HL-60 (cell line): ENCODE measurements around the gene BTBD9.

ENCODE experiments used
- DNase-seq, 2 experiments: peaks; one replicate each; pipeline ENCODE4 v3.0.0-alpha.2; 2010 to 2020; ENCODE audit warnings: low read depth in 1 of 2, low spot score in 1 of 2
- H3K27ac ChIP-seq: fragments of 250-450 bp; sonication (Bioruptor Pico); replicated peaks from 2 replicates; pipeline ENCODE4 v1.5.1; 2020; ENCODE audit warnings: mild to moderate bottlenecking, moderate library complexity
- H3K27me3 ChIP-seq: fragments of 250-450 bp; sonication (Bioruptor Pico); 2 replicates; pipeline ENCODE4 v1.5.1; 2021; ENCODE audit warnings: mild to moderate bottlenecking, moderate library complexity; ENCODE audit not compliant: insufficient read depth, poor library complexity, severe bottlenecking
- H3K4me3 ChIP-seq: replicated peaks from 2 replicates; pipeline ENCODE4 v1.5.1; 2011; ENCODE audit warnings: mild to moderate bottlenecking, control low read depth, low read length; ENCODE audit not compliant: insufficient read depth
- GABPA ChIP-seq: IDR thresholded peaks from 2 replicates; pipeline ENCODE4 v1.6.1; 2012; ENCODE audit warnings: low read depth
- POLR2AphosphoS5 ChIP-seq: IDR thresholded peaks from 2 replicates; pipeline ENCODE4 v1.6.1; 2012; ENCODE audit warnings: low read depth
- SPI1 ChIP-seq: IDR thresholded peaks from 2 replicates; pipeline ENCODE4 v1.6.1; 2012; ENCODE audit warnings: low read depth, mild to moderate bottlenecking, borderline replicate concordance
- TF ChIP-seq, protein P1 (sequence below): IDR thresholded peaks from one replicate; pipeline ENCODE4 v1.5.1; 2011; ENCODE audit warnings: low read length, control low read depth, inconsistent platforms; ENCODE audit not compliant: insufficient read depth
- TF ChIP-seq, protein P2 (sequence below): IDR thresholded peaks from 2 replicates; pipeline ENCODE4 v1.6.1; 2012; ENCODE audit warnings: low read depth; ENCODE audit not compliant: insufficient replicate concordance

The BTBD9 gene

DNA sequence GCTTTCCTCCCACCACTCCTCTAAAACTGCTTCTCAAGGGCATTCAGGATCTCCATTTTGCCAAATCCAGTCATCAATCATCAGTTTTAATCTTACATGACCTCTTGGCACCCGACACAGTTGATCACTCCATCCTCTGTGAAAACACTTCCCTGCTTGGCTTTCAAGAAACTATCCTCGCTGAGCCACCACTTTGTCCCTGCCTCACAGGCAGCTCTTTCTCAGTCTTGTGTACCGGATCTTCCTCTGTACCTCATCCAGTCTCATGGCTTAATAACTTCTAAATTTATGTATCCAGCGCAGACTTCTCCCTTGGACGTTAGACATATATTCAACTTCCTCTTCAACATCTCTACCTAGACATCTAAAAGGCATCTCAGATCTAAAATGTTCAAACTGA is 89.9 kb downstream of the BTBD9 start:
- TF ChIP-seq, protein P1, sequence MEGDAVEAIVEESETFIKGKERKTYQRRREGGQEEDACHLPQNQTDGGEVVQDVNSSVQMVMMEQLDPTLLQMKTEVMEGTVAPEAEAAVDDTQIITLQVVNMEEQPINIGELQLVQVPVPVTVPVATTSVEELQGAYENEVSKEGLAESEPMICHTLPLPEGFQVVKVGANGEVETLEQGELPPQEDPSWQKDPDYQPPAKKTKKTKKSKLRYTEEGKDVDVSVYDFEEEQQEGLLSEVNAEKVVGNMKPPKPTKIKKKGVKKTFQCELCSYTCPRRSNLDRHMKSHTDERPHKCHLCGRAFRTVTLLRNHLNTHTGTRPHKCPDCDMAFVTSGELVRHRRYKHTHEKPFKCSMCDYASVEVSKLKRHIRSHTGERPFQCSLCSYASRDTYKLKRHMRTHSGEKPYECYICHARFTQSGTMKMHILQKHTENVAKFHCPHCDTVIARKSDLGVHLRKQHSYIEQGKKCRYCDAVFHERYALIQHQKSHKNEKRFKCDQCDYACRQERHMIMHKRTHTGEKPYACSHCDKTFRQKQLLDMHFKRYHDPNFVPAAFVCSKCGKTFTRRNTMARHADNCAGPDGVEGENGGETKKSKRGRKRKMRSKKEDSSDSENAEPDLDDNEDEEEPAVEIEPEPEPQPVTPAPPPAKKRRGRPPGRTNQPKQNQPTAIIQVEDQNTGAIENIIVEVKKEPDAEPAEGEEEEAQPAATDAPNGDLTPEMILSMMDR: no peak
- Histone ChIP-seq H3K27ac (no peak overlapping the region), H3K4me3 (no peak overlapping the region), H3K27me3 (no peaks in the 10 kb centered on the region)
- no peak for DNase-seq

DNA sequence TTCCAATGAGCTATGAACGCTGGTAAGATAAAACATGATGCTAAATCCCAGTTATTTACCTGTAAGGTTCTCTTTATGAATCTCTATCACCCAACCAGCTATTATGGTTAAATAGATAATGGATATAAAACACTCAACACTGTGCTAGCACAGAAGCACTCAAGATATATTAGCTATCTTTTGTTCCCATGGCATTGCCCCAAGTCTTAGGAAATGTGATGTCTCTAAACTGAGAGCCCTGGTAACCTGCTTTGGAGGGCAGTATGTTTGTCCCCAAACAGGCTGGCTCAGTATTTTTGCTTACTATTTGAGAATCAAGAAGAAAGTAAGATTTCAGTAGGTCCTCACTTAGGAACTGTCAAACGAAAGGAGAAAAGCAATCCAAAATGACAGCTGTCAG is 90.5 kb downstream of the BTBD9 start:
- no peak overlapping the region for H3K4me3 ChIP-seq
- no peak overlapping the region for H3K27ac ChIP-seq
- H3K27me3 ChIP-seq: no peaks in the 10 kb centered on the region
- DNase-seq: no peak
- TF ChIP-seq, protein P1: no peak
- TF ChIP-seq SPI1 (no peak), GABPA (no peak), POLR2AphosphoS5 (no peak)
- TF ChIP-seq, protein P2, sequence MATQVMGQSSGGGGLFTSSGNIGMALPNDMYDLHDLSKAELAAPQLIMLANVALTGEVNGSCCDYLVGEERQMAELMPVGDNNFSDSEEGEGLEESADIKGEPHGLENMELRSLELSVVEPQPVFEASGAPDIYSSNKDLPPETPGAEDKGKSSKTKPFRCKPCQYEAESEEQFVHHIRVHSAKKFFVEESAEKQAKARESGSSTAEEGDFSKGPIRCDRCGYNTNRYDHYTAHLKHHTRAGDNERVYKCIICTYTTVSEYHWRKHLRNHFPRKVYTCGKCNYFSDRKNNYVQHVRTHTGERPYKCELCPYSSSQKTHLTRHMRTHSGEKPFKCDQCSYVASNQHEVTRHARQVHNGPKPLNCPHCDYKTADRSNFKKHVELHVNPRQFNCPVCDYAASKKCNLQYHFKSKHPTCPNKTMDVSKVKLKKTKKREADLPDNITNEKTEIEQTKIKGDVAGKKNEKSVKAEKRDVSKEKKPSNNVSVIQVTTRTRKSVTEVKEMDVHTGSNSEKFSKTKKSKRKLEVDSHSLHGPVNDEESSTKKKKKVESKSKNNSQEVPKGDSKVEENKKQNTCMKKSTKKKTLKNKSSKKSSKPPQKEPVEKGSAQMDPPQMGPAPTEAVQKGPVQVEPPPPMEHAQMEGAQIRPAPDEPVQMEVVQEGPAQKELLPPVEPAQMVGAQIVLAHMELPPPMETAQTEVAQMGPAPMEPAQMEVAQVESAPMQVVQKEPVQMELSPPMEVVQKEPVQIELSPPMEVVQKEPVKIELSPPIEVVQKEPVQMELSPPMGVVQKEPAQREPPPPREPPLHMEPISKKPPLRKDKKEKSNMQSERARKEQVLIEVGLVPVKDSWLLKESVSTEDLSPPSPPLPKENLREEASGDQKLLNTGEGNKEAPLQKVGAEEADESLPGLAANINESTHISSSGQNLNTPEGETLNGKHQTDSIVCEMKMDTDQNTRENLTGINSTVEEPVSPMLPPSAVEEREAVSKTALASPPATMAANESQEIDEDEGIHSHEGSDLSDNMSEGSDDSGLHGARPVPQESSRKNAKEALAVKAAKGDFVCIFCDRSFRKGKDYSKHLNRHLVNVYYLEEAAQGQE: no peak

DNA sequence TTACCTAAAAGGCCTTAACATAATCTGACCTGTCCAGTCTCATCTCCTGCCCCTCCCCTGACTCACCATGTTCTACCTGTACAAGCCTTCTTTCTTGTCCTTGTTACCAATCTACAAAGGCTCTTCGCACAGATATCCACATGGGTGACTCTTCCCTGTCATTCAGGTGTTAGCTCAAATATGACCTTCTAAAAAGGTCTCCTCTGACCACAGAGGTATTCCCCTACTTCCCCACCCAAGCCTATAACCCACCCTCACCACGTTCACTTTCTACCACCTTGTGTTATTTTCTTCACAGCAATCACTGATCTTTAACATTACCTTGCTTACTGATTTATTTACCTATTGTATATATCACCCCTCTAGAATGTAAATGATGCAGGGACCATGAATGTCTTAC is 96.7 kb downstream of the BTBD9 start:
- H3K4me3 ChIP-seq: no peak overlapping the region
- no peak for TF ChIP-seq SPI1
- TF ChIP-seq, protein P2: no peak
- no peak for TF ChIP-seq POLR2AphosphoS5
- TF ChIP-seq, protein P1: no peak
- no peak for TF ChIP-seq GABPA
- no peaks in the 10 kb centered on the region for H3K27me3 ChIP-seq

DNA sequence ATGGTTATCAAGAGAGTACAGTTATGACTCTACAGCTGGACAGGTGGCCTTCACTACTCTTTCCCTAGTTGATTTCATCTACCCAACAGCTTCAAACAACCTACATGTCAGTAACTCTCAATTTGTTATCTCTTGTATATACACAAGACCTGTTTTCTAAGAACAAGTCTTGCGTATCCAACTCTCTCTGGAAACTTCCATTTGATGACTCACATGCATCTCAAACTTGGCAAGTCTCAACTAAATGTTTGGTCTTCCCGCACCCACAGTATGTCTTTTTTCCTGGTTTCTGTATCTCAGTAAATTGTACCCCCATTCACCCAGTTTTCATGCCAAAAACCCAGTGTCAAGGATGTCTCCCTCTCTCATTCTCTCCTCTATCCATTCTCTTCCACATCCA is 97.7 kb downstream of the BTBD9 start:
- H3K4me3 ChIP-seq: no peak overlapping the region
- no peaks in the 10 kb centered on the region for H3K27me3 ChIP-seq
- DNase-seq: no peak
- TF ChIP-seq GABPA: no peak
- TF ChIP-seq, protein P1: no peak
- no peak overlapping the region for H3K27ac ChIP-seq

More for the DNA sequence above, 96.7 kb downstream of the BTBD9 start:
- H3K27ac ChIP-seq: no peak overlapping the region
- DNase-seq: no peak
